ENCODE measurements around the gene TESK2.
A peak's percentile ranks its signal among the peaks of the same experiment; 100 is the strongest.

The TESK2 gene

GRCh38 chr1:45378184-45378583, 112.8 kb downstream of the TESK2 start:
- DNase-seq (ENCODE audit: extremely low read depth, low read depth): no peak
- no peak for TF ChIP-seq CTCF (IDR thresholded peaks at IDR 0.05; ENCODE audit: low read depth, low read length)

DNA sequence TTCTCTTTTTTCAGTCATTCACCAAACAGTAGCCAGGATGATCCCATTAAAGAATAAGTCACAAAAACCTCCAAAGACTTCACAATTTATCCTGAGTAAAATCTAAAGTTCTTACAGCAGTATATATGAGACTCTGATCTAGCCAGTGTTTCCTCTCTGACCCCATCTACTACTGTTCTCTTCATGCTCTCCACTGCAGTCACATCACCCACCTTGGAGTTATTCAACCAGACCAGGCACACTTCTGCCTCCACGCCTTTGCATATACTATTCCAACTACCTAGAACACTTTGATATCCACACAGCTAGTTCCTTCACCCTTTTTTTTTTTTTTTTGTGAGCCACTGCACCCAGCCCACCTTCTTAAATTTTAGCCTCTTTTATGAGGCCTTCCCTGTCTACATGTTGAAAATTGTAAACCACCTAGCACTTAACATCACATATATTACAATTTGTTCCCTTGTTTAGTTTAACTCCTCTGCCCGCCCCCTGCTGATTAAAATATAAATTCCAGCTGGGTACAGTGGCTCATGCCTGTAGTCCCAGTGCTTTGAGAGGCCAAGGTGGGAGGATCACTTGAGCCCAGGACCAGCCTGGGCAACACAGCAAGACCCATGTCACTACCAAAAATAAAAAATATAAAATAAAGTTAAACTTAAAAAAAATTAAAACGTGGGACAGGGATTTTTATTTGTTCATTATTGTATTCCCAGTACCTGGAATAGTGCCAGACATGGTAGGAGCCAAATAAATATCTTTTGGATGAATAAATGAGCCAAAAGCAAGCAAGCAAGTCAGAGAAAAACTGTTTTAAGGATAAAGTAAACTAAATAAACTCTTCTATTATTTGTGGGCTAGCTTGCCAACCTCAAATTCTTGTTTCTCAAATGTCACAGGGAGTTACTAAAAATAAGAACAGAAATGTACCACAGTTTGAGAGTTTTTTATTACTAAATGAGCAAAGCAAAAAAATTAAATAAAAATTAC, 115.6 kb downstream of the TESK2 start:
- DNase-seq (ENCODE audit: extremely low read depth, low read depth): peak; percentile 19
- TF ChIP-seq CTCF (IDR thresholded peaks at IDR 0.05; ENCODE audit: low read depth, low read length): no peak; the same call in none of the 2 replicates

DNA sequence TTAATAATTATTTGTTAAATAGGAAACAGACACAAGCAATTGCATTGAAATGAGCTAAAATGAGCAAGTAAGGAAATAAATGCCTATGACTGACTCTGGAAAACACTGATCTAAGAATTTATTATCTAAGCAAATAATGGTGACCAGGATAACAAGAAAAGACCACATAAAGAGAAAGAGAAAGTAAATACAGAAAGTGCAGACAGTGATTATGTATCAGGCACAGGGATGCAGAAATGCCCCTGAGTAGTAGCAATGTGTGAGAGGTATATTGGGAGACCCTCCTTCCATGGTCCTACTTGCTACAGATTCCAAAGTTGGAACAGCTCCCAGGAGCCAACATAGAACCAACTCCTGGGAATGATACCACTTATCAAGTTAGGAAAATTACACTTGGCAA, 117.4 kb downstream of the TESK2 start:
- no peak for TF ChIP-seq CTCF (IDR thresholded peaks at IDR 0.05; ENCODE audit: low read depth, low read length)
- DNase-seq (ENCODE audit: extremely low read depth, low read depth): no peak

- no peak for TF ChIP-seq CTCF (IDR thresholded peaks at IDR 0.05; ENCODE audit: low read depth, low read length)
- no peak for DNase-seq (ENCODE audit: extremely low read depth, low read depth)
These were observed 120.4 kb downstream of the TESK2 start for GRCh38 chr1:45370575-45370974.

DNA sequence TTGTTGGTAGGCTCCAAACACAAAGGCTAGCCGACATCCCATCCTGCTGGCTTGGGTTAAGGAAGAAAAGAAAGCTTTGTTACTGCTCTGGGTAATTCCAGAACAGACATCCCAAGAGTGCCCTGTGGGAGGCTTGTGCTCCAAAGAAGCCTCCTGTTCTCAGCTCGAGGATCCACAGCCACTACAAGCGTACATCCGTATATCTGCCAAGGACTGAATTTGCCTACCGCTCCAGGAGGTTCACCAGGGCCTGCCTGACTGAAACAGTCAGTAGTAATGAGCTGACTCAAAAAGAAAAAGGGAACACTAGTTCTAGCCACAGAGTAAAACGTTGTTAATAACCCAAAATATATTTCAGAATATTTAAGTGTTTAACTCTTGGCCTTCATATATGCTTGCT, 125.9 kb downstream of the TESK2 start:
- no peak for TF ChIP-seq CTCF (IDR thresholded peaks at IDR 0.05; ENCODE audit: low read depth, low read length)
- no peak for DNase-seq (ENCODE audit: extremely low read depth, low read depth)

DNA sequence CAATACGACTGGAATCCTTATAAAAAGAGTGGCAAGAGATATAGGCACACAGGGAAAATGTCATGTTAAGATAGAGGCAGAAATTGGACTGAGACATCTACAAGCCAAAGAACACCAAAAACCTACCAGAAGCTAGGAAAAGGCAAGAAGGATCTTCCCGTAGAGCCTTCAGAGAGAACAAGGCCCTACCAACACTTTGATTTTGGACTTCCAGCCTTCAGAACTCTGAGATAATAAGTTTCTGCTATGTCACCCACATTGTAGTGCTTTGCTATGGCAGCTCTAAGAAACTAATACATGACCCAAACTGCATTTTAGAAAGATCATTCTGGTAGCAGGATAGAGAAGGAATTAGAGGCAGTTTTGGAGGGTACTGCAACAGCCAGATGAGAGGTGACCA, 126.7 kb downstream of the TESK2 start:
- TF ChIP-seq CTCF (IDR thresholded peaks at IDR 0.05; ENCODE audit: low read depth, low read length): no peak
- no peak for DNase-seq (ENCODE audit: extremely low read depth, low read depth)

DNA sequence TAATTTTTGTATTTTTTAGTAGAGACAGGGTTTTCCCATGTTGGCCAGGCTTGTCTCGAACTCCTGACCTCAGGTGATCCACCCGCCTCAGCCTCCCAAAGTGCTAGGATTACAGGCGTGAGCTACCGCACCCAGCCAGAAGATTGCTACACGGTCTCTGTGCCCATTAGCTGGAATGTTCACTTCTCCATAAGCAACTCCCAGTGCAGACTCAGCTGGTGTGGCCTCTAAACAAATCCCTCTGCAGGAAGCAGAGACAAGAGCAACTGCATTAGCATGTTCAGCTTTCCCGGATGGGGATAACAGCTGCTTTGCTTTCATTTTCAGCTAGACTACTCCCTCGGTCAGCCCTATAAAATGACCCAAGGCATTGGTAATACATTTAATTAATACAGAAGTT, 130.0 kb downstream of the TESK2 start:
- DNase-seq (ENCODE audit: extremely low read depth, low read depth): peak; percentile 50

Data from AG09319 (cell line).